ENCODE results near the gene TES.

Gene TES

DNA sequence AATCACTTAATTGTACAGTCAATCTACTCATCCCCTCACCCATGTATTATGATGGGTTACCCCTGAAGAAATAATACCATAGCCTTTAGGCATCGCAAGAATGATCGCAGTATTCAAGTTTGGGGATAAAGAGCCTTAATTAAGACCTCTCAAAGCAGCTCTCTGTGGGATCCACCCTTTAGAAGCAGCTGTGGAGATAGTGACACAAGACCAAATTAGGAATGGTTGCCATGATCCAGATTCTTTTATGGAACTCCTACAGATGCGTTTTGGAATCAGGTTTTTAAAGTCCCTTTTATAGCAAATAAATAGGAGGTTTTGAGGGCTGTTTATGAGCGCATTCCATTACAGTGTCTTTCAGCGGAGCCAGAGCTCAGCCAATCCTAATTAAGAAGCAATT is 12.2 kb downstream of the TES start:
- Mint-ChIP-seq H3K4me1 (peaks cover 51% of the 10 kb centered on the region), H3K27me3 (no peaks in the 10 kb centered on the region), H3K36me3 (peaks cover 4% of the 10 kb centered on the region), H3K4me3 (no peak overlapping the region), H3K9me3 (no peaks in the 10 kb centered on the region), H3K27ac (peak overlapping the region; percentile 50)
- no peak for DNase-seq (ENCODE audit: low spot score in 2 of 2)
- no peak for ATAC-seq (ENCODE audit: low read depth)

DNA sequence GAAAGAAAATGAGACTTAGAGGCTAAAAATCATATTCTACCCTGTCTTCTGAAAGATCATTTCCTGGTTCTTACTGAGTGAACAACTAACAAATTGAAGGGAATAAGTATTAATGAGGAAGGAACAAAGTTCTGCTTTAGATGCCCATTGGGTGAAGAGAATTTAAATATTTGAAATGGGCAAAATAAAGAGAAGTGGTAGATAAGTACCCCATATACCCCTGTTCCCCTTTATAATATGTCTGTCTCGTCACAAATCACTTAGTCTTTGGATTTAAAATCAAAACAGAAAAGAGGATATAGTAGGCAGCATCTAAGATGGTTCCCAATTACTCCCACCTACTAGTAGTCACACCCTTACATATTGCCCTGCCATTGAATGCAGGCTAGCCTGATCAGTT is 13.2 kb downstream of the TES start:
- H3K27me3 Mint-ChIP-seq = no peaks in the 10 kb centered on the region
- H3K36me3 Mint-ChIP-seq = peaks cover 4% of the 10 kb centered on the region
- peak; percentile 43 for ATAC-seq (ENCODE audit: low read depth)
- peak overlapping the region; percentile 35 for H3K4me3 Mint-ChIP-seq
- peaks cover 50% of the 10 kb centered on the region for H3K4me1 Mint-ChIP-seq
- no peaks in the 10 kb centered on the region for H3K9me3 Mint-ChIP-seq
- DNase-seq (ENCODE audit: low spot score in 2 of 2) = no peak
- peak overlapping the region; percentile 84 for H3K27ac Mint-ChIP-seq

DNA sequence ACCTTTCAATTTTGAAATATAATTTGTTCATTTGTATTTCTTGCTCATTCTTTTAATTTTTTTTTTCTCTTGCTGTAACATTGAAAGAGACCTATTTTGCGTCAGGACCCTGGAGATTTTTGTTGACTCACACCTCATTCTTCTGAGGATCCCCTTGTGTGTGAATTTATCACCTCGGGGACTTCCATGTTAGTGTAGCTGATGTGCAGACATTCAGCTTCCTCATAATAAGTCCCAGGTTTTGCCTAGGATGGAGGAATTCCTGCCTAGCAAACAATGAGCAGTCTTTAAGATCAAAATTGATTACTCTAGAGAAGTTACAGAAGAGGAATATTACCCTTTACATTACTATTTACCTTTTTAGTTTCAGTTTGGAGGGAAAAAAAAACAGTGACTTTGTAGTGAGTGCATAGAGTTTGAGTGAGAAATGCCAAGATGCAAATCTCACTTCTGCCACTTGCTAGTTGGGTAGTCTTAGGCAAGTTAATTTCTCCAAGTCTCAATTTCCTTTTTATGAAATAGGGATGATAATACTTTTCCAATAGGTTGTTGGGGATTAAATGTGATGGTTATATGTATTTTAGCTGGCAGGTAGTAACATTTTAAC is 14.3 kb downstream of the TES start:
- DNase-seq (ENCODE audit: low spot score in 2 of 2) = no peak
- peak overlapping the region; percentile 84 for H3K27ac Mint-ChIP-seq

GRCh38 chr7:116225860-116226259 is 15.5 kb downstream of the TES start:
- Mint-ChIP-seq H3K4me3 (no peak overlapping the region), H3K9me3 (no peaks in the 10 kb centered on the region), H3K27ac (peak overlapping the region; percentile 50), H3K27me3 (no peaks in the 10 kb centered on the region), H3K4me1 (peaks cover 59% of the 10 kb centered on the region), H3K36me3 (peaks cover 4% of the 10 kb centered on the region)
- DNase-seq (ENCODE audit: low spot score in 2 of 2) (no peak), ATAC-seq (ENCODE audit: low read depth) (no peak)

More for the DNA sequence above, 14.3 kb downstream of the TES start:
- H3K9me3 Mint-ChIP-seq = no peaks in the 10 kb centered on the region
- peak; percentile 74 for ATAC-seq (ENCODE audit: low read depth)
- H3K4me3 Mint-ChIP-seq = peak overlapping the region; percentile 62
- peaks cover 48% of the 10 kb centered on the region for H3K4me1 Mint-ChIP-seq
- no peaks in the 10 kb centered on the region for H3K27me3 Mint-ChIP-seq
- H3K36me3 Mint-ChIP-seq = peaks cover 4% of the 10 kb centered on the region

DNA sequence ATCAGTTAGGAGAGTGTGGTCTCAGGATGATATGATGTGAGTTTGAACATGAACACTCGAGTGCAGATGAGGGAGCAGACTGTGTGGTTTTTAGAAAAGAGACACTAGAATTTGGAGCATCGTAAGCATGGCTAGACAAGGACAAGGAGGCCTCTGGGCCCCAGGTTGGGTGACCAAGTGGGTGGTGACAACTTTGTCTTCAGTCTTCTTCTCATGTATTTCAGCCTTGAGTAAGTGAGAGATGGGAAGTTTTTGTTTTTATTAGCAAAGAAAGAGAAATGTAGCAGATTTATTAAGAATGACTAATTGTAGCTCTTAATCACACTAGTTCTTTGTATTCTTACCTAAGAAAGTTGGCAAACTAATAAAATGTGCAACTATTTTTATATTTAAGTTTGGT is 16.3 kb downstream of the TES start:
- no peak overlapping the region for H3K4me3 Mint-ChIP-seq
- ATAC-seq (ENCODE audit: low read depth) = no peak
- peak overlapping the region; percentile 50 for H3K27ac Mint-ChIP-seq
- no peaks in the 10 kb centered on the region for H3K27me3 Mint-ChIP-seq
- DNase-seq (ENCODE audit: low spot score in 2 of 2) = no peak
- H3K36me3 Mint-ChIP-seq = peaks cover 4% of the 10 kb centered on the region
- H3K4me1 Mint-ChIP-seq = peaks cover 59% of the 10 kb centered on the region
- no peaks in the 10 kb centered on the region for H3K9me3 Mint-ChIP-seq

- no peaks in the 10 kb centered on the region for H3K9me3 Mint-ChIP-seq
- peak overlapping the region; percentile 12 for H3K27ac Mint-ChIP-seq
- no peak for DNase-seq (ENCODE audit: low spot score in 2 of 2)
- no peaks in the 10 kb centered on the region for H3K36me3 Mint-ChIP-seq
- ATAC-seq (ENCODE audit: low read depth) = no peak
- H3K4me3 Mint-ChIP-seq = no peak overlapping the region
- H3K4me1 Mint-ChIP-seq = peaks cover 56% of the 10 kb centered on the region
- no peaks in the 10 kb centered on the region for H3K27me3 Mint-ChIP-seq
Observed at GRCh38 chr7:116227678-116228239, 17.4 kb downstream of the TES start.

GRCh38 chr7:116228241-116228640 is 17.9 kb downstream of the TES start:
- H3K4me1 Mint-ChIP-seq = peaks cover 60% of the 10 kb centered on the region
- no peak overlapping the region for H3K4me3 Mint-ChIP-seq
- H3K36me3 Mint-ChIP-seq = no peaks in the 10 kb centered on the region
- DNase-seq (ENCODE audit: low spot score in 2 of 2) = no peak
- no peaks in the 10 kb centered on the region for H3K27me3 Mint-ChIP-seq
- no peaks in the 10 kb centered on the region for H3K9me3 Mint-ChIP-seq
- no peak overlapping the region for H3K27ac Mint-ChIP-seq
- no peak for ATAC-seq (ENCODE audit: low read depth)

DNA sequence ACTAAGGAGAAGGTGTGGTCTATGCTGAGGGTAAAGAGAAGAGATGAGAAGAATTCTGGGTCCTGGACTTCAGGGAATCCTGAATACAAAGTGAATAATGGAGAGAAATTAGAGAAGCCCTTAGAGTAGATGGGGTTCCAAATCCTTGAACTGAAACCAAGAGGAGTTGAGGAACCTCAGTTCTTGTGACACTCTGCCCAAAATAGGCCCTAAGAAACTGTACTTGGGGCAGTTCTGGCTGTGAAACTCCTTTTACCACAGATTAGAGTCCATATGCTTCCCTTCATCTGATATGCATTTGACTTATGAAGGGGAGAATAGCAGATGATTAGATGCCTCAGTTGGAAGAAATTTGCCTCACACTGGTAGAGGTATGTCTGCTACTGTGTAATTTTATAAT is 19.0 kb downstream of the TES start:
- H3K9me3 Mint-ChIP-seq = no peaks in the 10 kb centered on the region
- no peak for DNase-seq (ENCODE audit: low spot score in 2 of 2)
- H3K4me3 Mint-ChIP-seq = no peak overlapping the region
- peak overlapping the region; percentile 85 for H3K27ac Mint-ChIP-seq
- H3K4me1 Mint-ChIP-seq = peaks cover 52% of the 10 kb centered on the region
- peak; percentile 29 for ATAC-seq (ENCODE audit: low read depth)
- no peaks in the 10 kb centered on the region for H3K27me3 Mint-ChIP-seq
- no peaks in the 10 kb centered on the region for H3K36me3 Mint-ChIP-seq

DNA sequence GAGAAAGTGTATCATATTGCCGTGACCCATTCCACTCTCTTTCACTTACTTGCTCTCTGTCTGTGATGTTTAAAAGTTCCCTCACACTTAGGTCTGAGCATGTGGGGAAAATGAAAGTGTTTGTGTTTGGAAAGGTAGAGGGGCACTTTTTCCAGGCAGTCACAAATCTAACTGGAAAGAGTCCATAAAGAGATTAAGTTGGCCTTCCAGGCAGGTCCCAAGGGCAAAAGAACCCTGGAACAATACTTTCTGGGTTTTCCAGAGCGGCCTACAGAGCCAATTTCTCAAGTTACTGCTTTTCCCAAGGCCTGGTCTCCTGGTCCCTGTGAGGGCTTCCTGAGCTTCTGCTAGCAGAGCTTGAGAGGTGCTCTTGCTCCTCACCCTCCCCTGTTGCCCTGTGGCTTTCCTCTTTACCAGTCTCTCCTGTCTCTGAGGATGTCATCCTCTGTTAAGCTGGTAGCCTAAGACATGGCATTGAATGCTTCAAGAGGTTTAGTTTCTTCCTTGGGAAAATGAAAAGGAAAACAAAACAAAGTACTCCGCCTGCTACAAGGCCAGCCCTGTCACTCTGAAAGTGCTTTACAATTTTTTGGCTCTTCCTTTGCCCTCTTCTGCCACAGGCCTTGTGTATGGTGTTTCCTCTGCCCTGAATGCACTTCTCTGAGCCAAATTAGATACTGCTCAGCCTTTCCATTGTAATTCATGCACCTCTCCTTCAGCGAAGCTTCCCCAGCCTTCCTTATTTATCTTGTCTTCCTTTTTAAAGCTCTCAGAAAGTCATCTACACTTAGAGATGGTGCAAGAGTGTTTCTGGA is 20.1 kb downstream of the TES start:
- Mint-ChIP-seq H3K27me3 (no peaks in the 10 kb centered on the region), H3K4me1 (peaks cover 47% of the 10 kb centered on the region), H3K36me3 (no peaks in the 10 kb centered on the region), H3K4me3 (no peak overlapping the region), H3K9me3 (no peaks in the 10 kb centered on the region), H3K27ac (peak overlapping the region; percentile 85)
- no peak for DNase-seq (ENCODE audit: low spot score in 2 of 2)
- no peak for ATAC-seq (ENCODE audit: low read depth)

DNA sequence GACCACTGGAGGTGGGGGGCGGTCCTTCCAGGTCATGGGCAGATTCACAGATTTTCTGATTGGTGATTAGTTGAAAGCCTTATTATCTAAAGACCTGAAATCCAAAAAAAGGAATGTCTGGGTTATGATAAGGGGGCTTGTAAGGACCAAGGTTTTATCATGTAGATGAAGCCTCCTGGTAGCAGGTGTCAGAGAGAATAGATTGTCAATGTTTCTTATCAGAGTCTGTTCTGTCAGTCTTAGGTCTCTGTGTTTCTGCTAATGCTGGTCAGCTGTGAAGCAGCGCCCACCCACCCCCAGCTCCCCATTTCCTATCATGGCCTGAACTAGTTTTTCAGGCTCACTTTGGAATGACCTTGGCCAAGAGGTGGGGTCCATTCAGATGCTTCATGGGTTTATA is 21.2 kb downstream of the TES start:
- DNase-seq (ENCODE audit: low spot score in 2 of 2) (no peak), ATAC-seq (ENCODE audit: low read depth) (no peak)
- Mint-ChIP-seq H3K36me3 (no peaks in the 10 kb centered on the region), H3K27ac (peak overlapping the region; percentile 85), H3K4me3 (no peak overlapping the region), H3K27me3 (no peaks in the 10 kb centered on the region), H3K9me3 (no peaks in the 10 kb centered on the region), H3K4me1 (peaks cover 41% of the 10 kb centered on the region)

GRCh38 chr7:116231949-116232348 is 21.6 kb downstream of the TES start:
- DNase-seq (ENCODE audit: low spot score in 2 of 2) (no peak), ATAC-seq (ENCODE audit: low read depth) (no peak)
- Mint-ChIP-seq H3K9me3 (no peaks in the 10 kb centered on the region), H3K4me3 (no peak overlapping the region), H3K36me3 (no peaks in the 10 kb centered on the region), H3K27me3 (no peaks in the 10 kb centered on the region), H3K4me1 (peaks cover 38% of the 10 kb centered on the region), H3K27ac (peak overlapping the region; percentile 82)

DNA sequence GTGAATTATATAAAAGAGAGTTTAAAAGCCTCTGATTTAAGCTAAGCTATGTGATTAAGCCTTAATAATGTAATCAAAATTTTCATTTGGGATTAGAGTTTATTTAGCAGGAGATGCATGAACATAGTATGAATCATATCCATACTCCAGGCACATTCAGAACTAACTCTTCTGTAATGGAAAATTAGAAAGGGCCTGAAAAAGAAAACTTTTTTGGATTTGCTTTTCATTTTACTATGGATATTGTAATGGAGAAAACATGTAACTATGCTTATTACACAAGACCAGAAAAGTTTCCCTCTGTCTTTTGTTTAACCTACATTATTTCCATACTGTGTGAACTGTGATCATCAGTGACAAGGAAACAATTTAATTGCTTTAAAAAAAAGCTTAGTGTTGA is 22.0 kb downstream of the TES start:
- ATAC-seq (ENCODE audit: low read depth) (no peak), DNase-seq (ENCODE audit: low spot score in 2 of 2) (no peak)
- Mint-ChIP-seq H3K4me1 (peaks cover 40% of the 10 kb centered on the region), H3K36me3 (peaks cover 2% of the 10 kb centered on the region), H3K27me3 (no peaks in the 10 kb centered on the region), H3K9me3 (no peaks in the 10 kb centered on the region), H3K27ac (peak overlapping the region; percentile 82), H3K4me3 (no peak overlapping the region)

DNA sequence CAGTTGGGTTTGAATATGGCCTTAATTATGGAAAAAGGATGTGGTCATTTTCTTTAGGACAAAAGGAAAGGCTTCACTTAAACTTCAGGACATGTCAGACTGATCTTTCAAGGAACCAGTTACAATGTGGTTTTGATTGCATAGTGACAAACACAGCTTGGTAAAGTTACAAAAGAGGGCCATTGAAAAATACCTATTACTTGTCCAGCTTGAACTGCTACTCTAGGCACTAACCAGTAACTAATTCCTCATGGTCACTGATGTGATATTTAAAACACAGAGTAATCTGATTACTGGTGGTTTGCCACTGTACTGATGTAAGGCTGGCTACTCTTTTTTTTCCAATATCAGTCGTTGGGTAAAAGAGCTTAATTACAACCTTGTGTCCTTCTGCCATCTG is 22.6 kb downstream of the TES start:
- Mint-ChIP-seq H3K4me3 (no peak overlapping the region), H3K36me3 (peaks cover 7% of the 10 kb centered on the region)
- no peak for DNase-seq (ENCODE audit: low spot score in 2 of 2)

GRCh38 chr7:116234517-116235200 is 24.3 kb downstream of the TES start:
- DNase-seq (ENCODE audit: low spot score in 2 of 2) = no peak
- Mint-ChIP-seq H3K4me1 (peaks cover 32% of the 10 kb centered on the region), H3K27me3 (no peaks in the 10 kb centered on the region), H3K36me3 (peaks cover 11% of the 10 kb centered on the region), H3K27ac (peak overlapping the region; percentile 68), H3K4me3 (no peak overlapping the region), H3K9me3 (no peaks in the 10 kb centered on the region)
- ATAC-seq (ENCODE audit: low read depth) = no peak

More for the DNA sequence above, 22.6 kb downstream of the TES start:
- Mint-ChIP-seq H3K4me1 (peaks cover 37% of the 10 kb centered on the region), H3K27me3 (no peaks in the 10 kb centered on the region), H3K27ac (peak overlapping the region; percentile 82), H3K9me3 (no peaks in the 10 kb centered on the region)
- no peak for ATAC-seq (ENCODE audit: low read depth)

Data from memory B cell (primary cell).